G401 (cell line): ENCODE results near the gene IRF4. TPM values are rescaled to one million over a fixed set of nuclear protein-coding genes. Genes with fewer than 3 reads are reported as not detected.

ENCODE experiments used
- DNase-seq: peaks from one replicate; pipeline ENCODE4 v3.0.0-alpha.2; 2015; ENCODE audit warnings: low spot score
- in situ Hi-C: cut with HindIII; loops from 2 replicates; pipeline ENCODE4 v1.10.0; 2016; ENCODE audit warnings: low sequenced_read_pairs, mixed read lengths
- total RNA-seq: library from RNA; depleted of rRNA; stranded (reverse); fragments of >200 nt; shearing (Covaris generic); gene quantifications from 2 replicates; pipeline ENCODE4 v1.2.3, GENCODE V29; 2014; rRNA removed

IRF4 gene
- total RNA-seq, 1 experiment from 2014 or later, result not detected

GRCh38 chr6:447381-448165, 56.0 kb downstream of the IRF4 start:
- DNase-seq, result no peak
- in situ Hi-C loops, result no loop called here

GRCh38 chr6:448296-449056, 56.9 kb downstream of the IRF4 start:
- in situ Hi-C loops, result no loop called here
- no peak for DNase-seq

- DNase-seq, result no peak
- in situ Hi-C loops, result no loop called here
Measured at GRCh38 chr6:449057-449430, 57.5 kb downstream of the IRF4 start.

- DNase-seq, result no peak
- in situ Hi-C loops, result no loop called here
Measured at GRCh38 chr6:449486-450419, 58.2 kb downstream of the IRF4 start.

GRCh38 chr6:451336-451735, 59.8 kb downstream of the IRF4 start:
- DNase-seq, result no peak
- in situ Hi-C loops, result no loop called here

- in situ Hi-C loops, result no loop called here
Measured at GRCh38 chr6:451847-452246, 60.3 kb downstream of the IRF4 start.

GRCh38 chr6:452301-453067, 60.9 kb downstream of the IRF4 start:
- in situ Hi-C loops, result no loop called here
- DNase-seq, result no peak

More at GRCh38 chr6:451847-452246, 60.3 kb downstream of the IRF4 start:
- DNase-seq, result no peak

GRCh38 chr6:453152-453551, 61.6 kb downstream of the IRF4 start:
- in situ Hi-C loops, result no loop called here
- DNase-seq, result peak; percentile 6

GRCh38 chr6:454148-454991, 62.8 kb downstream of the IRF4 start:
- in situ Hi-C loops, result no loop called here
- no peak for DNase-seq

- DNase-seq, result no peak
- in situ Hi-C loops, result no loop called here
Measured at GRCh38 chr6:455006-455585, 63.5 kb downstream of the IRF4 start.

GRCh38 chr6:455835-456234, 64.3 kb downstream of the IRF4 start:
- in situ Hi-C loops, result no loop called here
- no peak for DNase-seq

- no peak for DNase-seq
- in situ Hi-C loops, result no loop called here
Measured at GRCh38 chr6:456358-456867, 64.9 kb downstream of the IRF4 start.

- in situ Hi-C loops, result no loop called here
- no peak for DNase-seq
Measured at GRCh38 chr6:456887-457286, 65.3 kb downstream of the IRF4 start.

Other genes with a start within 250 kb of the IRF4 start
- 16.6 and 16.9 TPM in 2 replicates for gene DUSP22, start 99.3 kb upstream of the IRF4 start, total RNA-seq